Measurements from ENCODE around the gene PQBP1.

GRCh38 chrX:48904626-48905025 is 6.9 kb downstream of the PQBP1 start:
- no peak for TF ChIP-seq POLR2AphosphoS5 (IDR thresholded peaks at IDR 0.05; ENCODE audit: insufficient read depth in 1 of 2, low read depth in 1 of 2)
- no peak for TF ChIP-seq CTCF (IDR thresholded peaks at IDR 0.05)

Data from vagina (tissue), 2 donors.